Forelimb muscle (tissue), 1 donor: Measurements from ENCODE around the gene TBC1D14. TPM values are rescaled to one million over a fixed set of nuclear protein-coding genes. Genes with fewer than 3 reads are reported as not detected.

ENCODE experiments used
- DNase-seq: peaks from one replicate; pipeline ENCODE4 v3.0.0-alpha.2; 2013; ENCODE audit warnings: low read depth
- polyA plus RNA-seq: library from polyadenylated mRNA; unstranded; fragments of 120-200 nt; gene quantifications from one replicate; pipeline ENCODE4 v1.2.1, GENCODE V29; 2013; ENCODE audit not compliant: insufficient read length

Gene TBC1D14
- polyA plus RNA-seq, 1 donor, result 37.0 TPM

DNA sequence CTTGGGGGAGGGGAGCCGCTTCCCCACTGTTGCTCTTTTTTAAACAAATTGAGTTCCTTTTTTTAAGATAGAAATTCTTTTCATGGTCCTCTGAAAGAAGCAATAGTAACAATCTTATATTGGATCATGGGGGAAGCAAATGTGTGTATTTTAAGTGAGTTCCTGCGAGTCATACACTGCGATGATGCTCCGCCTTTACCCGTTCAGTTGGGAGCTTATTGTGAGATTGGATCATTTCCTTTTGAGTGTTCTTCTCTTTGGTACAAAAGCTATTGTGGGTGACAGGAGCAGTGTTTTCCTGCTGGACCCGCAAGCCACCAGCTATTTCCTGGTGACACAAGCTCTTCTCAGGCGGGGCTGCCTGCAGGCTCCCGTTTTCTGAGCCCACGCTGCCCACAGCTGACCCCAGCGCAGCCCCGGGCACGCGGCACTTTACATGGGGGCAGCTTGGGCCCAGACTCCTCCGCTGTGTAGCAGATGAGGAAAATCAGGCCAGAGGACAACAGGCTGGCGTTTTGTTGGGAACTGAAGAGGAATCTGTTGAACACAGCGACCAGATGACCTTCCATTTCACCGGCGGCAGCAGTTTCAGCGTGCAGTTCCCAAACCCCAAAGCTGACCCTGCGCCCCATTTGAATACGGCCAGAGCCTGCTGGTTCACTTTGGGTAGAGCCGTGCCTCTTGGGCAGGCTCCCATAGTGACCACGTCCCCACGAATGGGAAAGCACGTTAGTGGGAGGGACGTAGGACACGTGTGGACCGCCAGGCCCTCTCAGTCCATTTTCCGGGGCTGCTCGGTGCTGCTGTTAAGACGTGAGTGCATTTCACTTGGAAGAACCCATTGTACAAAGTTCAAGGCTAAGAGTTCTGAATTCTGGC is 145.7 kb downstream of the TBC1D14 start:
- no peak for DNase-seq

DNA sequence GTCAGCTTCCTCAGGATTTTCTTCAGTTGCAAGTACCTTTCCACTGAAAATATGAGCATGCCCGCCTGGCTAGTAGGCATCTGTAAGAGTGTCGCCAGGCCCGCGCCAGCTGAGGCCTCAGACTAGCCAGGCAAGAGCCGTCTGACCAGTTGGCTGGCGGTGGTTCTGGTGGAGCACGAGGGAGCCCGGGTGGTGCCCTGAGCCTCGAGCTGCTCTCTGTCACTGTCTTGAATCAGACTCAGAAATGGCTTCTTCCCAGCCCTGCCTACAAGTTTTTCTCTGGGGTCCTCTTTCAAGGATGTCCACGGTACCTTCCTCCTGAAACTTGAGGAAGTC is 146.3 kb downstream of the TBC1D14 start:
- no peak for DNase-seq

DNA sequence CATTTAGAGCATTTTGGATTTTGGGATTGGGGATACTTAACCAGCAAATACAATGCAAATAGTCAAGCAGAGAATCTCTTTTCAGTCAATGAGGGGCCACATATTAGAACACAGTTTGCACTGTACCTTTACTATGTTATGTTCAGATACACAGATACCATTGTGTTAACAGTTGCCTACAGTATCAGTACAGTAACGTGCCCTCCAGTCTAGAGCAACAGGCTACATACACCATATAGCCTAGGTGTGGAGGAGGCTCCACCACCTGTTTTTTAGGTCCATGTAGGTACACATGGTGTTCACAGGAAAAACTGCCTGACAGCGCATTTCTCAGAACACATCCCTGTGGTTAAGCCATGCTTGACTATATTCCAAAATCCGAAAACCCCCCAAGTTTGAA is 149.2 kb downstream of the TBC1D14 start:
- no peak for DNase-seq

DNA sequence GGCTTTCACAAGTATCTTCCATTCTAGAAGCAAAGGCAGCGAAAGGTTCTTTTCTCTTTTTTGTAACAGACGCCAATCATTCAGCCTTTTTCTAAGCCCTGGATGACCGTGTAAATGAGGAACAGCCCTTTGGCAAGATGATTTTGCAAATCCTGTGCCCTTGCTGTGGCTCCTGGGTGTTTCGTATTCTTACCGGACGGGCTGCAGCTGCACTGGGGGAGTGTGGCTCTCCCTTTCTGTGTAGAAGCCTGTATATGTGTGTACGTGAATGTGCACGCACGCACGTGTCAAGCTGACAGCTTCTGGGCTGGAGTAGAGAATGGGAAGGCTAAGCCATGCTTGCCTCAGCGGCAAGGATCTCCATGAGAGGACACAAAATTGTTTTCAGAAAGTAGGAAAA is 150.0 kb downstream of the TBC1D14 start:
- no peak for DNase-seq

DNA sequence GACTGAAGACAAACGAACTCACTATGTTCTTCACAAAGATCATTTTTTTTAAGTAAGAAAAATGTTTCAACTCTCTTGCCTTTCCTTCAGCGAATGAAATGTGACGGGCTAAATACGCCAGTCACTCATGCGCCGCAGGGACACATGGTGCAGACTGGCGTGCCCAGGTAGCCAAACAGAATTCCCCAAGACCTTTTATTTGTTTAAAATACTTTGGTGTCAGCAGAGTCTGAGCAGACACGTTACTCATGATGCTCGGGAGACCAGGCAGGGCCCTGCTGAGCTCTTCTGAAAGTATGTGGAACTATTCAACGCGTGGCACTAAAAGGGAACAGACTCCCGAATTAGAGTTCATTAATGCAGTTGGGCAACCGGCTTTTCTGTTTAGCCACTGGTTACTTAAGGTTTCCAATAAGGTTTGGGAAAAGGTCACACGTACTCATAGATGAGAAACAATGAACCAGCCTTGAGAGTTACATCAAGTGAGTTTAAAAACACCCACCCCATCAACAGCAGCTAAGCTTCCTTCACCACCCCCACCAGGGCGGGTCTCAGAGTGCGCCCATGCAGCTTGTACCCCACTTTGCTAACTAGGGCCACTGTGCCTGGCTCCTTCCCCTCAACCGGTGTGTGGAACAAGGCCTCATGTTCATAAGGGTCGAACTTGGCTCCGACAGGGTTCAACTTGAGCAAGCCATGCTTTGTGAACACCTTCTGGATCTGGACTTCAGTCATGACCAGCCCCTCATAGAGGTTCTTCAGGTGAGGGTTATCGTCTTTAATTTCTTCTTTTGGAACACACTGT is 150.9 kb downstream of the TBC1D14 start:
- DNase-seq, result no peak

DNA sequence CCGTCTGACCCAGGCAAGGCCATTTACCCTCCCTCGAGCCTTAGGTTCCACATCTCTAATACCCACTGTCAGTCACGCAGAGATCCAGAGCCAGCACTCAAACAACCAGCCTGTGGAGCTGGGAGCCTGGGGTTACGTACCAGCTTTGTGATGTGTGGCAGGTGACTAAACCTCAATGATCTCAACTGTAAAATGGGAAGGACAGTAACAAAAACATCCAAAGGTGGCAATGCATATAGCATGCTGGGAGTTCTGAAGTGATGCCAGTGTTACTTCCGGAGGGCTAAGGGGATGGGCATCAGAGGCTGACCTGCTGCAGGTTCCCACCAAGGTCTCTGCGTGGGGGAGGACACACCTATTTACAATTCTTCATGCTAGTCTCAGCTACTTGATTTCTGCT is 152.2 kb downstream of the TBC1D14 start:
- no peak for DNase-seq

DNA sequence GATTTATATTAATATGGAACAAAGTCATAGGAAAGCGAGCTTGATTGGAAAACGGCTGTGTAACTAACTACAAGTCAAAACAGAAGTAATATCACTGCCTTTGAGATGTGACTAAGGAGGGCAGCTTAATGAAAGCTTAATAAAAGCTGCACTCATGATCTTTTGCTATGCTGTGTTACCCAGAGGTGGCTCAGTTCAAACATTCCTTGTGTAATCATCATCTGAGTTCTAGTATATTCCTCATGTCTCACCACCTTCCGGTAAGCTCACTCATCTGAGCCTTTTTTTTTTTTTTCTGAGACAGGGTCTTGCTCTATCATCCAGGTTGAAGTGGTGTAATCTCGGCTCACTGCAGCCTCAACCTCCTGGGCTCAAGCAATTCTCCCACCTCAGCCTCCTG is 153.2 kb downstream of the TBC1D14 start:
- no peak for DNase-seq

DNA sequence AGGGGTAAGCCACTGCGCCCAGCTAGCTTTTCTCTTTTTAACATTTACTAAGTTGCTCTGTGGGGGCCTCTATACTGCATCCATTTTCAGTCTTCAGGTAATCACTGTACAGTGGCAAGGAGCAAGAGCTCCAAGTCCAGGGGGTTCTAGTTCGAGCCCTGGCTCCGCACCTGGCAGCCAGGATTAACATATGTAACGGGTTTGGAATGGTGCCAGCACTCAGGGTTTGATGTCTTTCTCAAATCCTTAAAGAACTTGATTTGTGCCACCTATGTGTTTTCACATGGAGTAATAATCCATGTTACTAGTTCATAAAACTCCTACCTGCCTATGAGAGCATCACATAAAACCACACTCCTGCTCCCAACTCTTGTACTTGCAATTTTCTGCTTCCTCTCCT is 153.7 kb downstream of the TBC1D14 start:
- no peak for DNase-seq

DNA sequence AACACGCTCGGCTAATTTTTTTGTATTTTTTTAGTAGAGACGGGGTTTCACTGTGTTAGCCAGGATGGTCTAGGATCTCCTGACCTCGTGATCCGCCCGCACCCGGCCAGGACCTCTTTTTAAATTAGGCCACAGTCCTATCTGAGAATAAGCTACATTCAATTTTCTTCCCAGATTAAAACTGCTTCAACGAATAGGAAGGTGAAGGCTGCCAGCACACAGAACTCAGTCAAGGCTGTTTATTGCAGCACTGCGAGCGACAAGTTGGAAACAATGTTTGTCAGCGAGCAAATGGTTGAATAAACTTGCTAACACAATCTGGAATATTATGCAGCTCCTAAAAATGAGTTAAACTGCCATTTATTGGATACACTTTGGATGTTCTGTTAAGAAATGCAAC is 156.4 kb downstream of the TBC1D14 start:
- DNase-seq, result no peak

DNA sequence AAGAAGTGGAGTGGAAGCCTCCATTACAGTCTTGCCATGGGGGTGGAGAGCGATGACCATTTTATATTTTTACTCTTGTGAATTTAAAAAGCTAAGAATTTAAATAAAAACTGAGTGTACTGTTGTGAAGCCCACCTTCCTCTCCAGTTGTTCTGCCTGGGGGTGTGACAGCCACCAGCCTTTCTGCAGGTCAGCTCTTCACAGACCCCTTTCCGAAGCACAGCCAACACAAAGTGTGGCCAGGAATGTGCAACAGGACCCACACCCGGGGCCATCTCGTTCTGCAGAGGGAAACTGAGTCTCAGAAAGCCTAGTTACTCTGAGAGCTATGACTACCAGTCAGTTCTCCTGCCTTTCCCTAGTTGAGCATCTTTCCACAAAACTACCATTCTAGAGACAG is 156.9 kb downstream of the TBC1D14 start:
- no peak for DNase-seq

DNA sequence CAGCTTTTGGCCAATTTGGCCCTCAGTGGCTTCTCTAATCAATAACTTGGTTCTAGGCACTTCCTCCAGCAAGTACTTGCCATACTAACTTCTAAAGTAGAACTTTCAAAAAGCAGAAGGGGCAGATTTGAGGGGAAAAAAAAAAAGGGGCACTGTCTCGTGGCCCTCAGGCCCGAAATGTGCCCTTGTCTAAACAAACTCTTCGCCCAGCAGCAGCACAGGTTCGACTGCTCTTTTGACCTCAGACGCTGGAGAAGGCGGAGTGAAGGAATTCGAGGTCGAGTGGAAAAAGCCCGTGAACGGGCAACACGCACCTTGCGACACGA is 157.5 kb downstream of the TBC1D14 start:
- DNase-seq, result no peak

DNA sequence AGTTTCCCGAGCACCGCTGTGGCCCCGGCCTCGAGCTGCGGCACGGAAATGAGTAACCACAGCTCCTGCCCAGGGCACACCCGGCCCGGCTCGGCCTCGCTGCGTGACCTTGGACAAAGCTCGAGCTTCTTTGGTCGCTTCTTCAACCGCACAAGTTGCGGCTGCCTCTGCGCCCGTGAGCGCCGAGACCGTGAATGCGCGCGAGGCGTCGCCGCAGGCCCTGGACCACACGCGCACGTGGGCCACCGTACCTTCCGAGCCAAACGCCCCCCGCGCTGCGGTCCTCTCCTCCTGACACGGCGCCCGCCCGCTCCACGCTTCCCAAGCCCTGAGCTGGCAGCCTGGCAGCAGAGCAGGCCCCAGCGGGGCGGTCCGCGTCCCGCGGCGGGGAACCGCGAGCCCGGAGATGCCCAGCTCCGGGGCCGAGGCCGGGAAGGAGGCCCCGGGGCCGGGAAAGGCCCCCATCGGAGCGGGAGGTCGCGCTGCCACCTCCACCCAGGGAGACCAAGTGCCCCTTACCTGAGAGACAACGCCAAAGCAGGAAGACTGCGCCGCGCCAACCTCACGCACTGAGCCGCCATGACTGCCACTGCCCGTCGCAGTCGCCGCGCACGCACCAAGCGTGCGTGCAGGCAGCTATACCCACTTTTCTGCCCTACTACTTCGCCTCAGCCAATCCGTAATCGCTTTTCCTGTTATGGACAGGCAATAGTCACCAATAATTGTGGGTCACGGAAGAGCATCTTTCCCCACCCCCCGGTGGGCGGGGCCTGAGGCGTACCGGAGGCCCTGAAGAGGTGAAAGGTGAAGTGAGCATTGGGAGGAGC is 158.0 kb downstream of the TBC1D14 start, which contains the start of gene GRPEL1:
Gene GRPEL1 (minus strand): TSS at position 613 of the 827 bp plus-strand sequence. CDS start 32 bp downstream, at position 581.
- peak; percentile 97 for DNase-seq

DNA sequence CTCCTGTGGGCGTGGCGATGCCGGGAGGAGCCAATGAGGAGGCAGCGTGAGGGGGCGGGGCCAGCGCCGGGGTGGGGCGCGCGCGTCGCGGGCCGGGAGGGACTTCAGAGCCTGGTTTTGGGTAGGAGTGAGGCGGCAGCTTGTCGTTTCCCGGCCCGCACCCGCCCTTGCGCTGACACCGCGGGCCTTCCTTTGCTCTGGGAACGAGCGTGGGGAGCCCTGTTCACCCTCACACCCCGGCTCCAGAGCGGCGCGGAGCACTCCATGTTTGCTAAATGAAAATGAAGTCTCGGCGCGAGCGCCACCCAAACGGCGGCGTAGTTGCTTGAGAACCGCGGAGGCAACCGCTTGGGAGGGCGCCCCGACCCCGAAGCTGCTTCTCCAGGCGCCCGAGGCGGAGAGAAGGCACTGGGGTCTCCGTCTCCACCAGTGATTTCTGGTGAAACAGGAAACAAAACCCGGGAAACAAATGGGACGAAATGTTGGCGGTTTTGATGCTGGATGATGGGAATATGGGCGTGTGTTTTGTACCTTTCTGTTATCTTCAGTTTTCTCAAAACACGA is 158.7 kb downstream of the TBC1D14 start:
- no peak for DNase-seq

DNA sequence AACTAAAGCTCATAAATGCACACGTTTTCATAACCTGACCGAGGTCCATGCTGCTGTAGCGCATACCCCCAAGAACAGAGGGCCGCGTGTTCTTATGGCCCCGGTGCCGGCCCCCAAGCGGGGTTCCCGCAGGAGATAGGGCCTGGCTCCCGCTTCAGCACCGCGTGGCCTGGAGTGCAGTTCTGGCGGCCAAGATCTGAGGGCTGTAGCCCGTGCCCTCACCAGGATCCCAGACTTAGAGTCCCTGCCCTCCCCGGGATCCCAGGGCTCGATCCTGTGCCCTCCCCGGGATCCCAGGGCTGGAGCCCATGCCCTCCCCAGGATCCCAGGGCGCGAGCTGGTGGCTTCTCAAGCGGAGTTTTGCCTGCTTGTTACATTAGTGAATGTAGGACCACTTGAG is 159.3 kb downstream of the TBC1D14 start:
- DNase-seq, result no peak

DNA sequence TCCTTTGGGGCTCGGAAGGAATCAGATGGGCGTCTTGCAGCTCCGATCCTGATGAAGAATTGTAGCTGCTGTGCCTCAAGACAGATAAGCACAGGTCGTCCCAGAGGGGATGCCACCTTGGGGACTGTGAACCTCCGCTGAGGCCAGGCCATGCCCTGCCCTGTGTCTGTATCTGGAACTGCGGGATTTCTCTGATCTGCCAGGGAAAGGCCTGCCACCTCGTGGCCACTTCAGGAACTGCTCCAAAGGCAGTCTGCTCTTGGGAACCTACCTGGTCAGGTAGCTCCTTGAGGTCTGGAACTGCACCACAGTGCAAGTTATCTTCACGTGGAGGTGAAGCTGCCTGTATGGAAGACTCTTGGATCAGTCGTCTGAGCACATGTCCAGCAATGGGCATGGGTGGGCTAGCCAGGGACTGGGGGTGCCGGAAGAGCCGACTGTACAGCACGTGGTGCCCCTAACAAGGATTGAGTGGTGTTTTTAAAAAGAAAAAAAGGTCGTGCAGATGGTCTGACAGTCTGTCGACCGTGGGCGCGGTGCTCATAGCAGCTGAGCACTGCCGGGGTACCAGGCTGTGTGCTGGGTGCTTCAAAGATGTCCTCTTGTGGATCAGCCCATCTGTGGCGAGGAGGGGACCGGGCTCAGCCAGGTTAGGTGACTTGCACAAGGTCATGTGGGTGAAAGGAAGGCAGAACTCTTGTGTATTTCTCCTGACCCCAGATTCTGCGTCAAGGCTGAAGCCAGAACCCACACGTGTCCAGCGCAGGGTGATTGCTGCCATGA is 161.3 kb downstream of the TBC1D14 start:
- DNase-seq, result no peak

DNA sequence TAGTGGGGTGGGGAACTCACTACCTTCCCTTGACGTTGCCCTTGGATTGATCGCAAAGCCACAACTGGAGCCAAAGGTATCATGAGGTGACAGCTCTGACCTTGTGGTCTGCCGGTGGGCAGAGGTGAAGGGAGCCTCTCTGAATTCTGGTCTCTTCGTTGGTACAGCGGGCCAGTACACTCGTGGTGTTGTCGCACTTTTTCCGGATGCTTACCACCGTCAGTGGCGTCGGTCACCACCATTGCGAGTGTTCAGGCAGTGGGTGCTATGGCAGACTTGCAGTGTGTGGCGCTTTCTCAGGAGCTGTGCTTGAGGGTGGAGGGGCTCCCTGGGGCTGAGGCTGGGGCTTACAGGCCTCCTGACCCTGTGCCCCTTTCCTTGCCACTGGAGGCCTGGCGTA is 163.4 kb downstream of the TBC1D14 start:
- no peak for DNase-seq

DNA sequence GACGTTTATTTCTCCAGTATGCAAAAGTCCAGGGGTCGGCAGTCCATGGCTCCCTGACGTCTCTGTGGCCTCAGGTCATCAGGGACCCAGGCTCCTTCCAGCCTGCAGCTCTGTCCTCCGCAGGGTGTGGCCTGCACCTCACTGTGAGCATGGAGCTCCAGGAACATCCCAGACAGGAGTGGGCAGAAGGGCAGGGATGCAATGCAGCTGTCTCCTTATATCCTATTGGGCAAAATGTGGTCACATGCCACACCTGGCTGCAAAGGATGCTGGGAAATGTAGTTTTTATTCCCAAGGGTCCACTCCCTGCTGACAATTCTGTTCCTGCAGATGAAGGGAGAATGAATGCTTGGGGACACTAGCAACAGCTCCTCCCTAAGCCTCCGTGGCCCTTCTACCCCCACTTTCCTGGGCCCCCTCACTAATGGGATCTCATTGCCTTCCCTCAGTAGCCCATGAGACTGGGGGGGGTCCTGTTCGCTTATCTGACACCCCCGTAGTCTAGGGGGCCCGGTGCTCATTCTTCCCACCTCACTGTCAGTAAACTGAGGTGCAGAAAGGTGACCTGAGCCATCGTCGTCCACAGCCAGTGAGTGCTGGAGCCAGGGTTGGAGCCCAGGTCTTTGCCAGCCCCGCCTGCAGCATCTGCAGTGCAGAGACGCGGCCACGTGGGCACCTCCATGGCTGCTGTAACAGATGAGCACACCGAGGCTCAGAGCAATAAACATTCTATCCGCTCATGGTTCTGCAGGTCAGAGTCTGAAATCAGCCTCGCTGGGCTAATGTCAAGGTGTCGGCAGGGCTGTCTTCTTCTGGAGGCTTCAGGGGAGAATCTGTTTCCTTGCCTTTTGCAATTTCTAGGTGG is 164.1 kb downstream of the TBC1D14 start:
- no peak for DNase-seq

DNA sequence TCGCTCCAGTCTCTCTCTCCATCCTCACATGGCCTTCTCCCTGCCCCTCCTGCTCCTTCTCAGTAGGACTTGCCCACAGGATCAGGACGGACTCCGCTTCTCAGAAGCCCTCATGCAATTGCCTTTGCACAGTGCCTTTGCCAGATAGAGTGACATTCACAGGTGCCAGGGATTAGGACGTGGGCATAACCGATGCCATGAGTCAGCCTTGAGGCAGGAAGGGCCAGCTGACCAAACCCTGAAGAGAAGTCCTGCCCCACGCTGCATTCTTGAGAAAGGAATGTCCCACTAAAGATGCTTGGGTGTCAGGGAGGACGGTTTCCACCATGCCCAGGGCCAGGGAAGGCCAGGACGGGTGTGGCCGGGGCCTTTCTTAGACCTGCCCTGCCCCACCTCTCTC is 164.8 kb downstream of the TBC1D14 start:
- no peak for DNase-seq

DNA sequence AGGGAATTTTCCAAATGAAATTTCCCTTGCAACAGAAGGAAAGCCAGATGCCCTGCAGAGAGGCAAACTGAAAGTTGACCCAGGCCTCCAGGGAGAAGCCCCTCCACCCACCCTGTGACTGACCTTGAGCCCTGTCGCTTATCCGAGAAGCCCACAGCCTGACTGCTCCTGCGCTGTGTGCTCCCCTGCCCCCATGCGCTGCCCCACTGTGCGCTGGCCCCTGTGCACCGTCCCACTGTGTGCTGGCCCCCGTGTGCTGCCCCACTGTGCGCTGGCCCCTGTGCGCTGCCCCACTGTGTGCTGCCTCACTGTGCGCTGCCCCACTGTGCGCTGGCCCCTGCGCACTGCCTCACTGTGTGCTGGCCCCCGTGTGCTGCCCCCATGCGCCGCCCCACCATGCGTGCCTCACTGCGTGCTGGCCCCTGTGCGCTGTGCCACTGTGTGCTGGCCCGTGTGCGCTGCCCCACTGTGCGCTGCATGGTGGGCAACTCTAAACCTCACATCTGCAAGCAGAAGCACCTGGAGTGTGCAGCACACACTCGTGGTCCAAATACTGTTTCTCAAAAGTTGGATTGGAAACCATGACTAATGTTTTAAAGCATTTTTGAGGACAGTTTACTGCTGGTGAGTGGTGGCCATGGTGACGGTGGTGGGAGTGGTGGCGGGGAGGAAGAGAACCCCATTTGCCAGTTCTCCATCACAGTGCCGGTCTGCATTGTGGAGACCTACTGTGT is 166.5 kb downstream of the TBC1D14 start:
- DNase-seq, result no peak
